Lower leg skin (tissue), 4 donors: ENCODE data around the gene MCM10. TPM values are rescaled to one million over a fixed set of nuclear protein-coding genes. Genes with fewer than 3 reads are reported as not detected.

Source experiments
- DNase-seq, 2 donors: peaks; one replicate each; pipeline ENCODE4 v3.0.0-alpha.2; 2019; ENCODE audit warnings: low spot score in 2 of 2
- H3K4me3 ChIP-seq: fragments of 200-600 bp; sonication (generic); 2 replicates; pipeline ENCODE4 v1.5.1; 2017; ENCODE audit warnings: mild to moderate bottlenecking, low read depth; ENCODE audit not compliant: poor library complexity, severe bottlenecking
- POLR2A ChIP-seq, 2 donors: fragments of 450-650 bp; IDR thresholded peaks; one replicate each; pipeline ENCODE4 v1.6.1; 2016 to 2017; ENCODE audit warnings: antibody characterized with exemption in 2 of 2, mild to moderate bottlenecking in 1 of 2, moderate library complexity in 1 of 2
- WGBS, 2 donors: methylation state at CpG; one replicate each; pipeline ENCODE4 v1.1.5; 2018; 5-methylcytosine and 5-hydroxymethylcytosine counted together
- intact Hi-C: fragments of 100-400 bp; cut with DNase I; formaldehyde crosslinking; loops from one replicate; pipeline ENCODE4 v1.15.0; 2023; ENCODE audit warnings: low total_unique reads
- total RNA-seq, 4 donors: library from RNA; depleted of rRNA; stranded (reverse); fragments of >200 nt; gene quantifications; one replicate each; pipeline ENCODE4 v1.1.0, GENCODE V29; 2016
- TF ChIP-seq, protein P1 (sequence below), 3 donors: fragments of 450-650 bp; IDR thresholded peaks; one replicate each; pipeline ENCODE4 v1.5.1; 2016; ENCODE audit warnings: antibody characterized with exemption in 3 of 3, mild to moderate bottlenecking in 3 of 3, moderate library complexity in 2 of 3

MCM10 gene
- total RNA-seq, 4 donors from 2014 or later, result 0.08 to 1.5 (median 0.38) TPM

DNA sequence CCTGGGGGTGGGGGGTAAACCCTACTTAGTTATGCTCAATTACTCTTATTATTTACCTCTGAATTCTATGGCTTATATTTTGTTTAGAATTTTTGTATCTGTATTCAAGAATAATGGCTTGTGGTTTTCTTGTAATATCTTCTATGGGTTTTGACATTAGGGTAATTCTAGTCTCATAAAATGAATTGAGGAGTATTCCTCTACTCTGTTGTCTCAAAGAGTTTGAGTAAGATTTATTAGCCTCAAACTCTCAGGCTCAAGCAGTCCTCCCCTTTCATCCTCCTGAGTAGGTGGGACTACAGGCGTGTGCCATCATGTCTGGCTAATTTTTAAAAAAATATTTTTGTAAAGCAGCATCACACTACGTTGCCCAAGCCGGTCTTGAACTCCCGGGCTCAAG lies 92.4 kb downstream of the MCM10 start:
- intact Hi-C loops, result no loop called here
- DNase-seq, result no peak
- no peak overlapping the region for H3K4me3 ChIP-seq
- TF ChIP-seq POLR2A (IDR thresholded peaks at IDR 0.05), result no peak
- TF ChIP-seq, protein P1, sequence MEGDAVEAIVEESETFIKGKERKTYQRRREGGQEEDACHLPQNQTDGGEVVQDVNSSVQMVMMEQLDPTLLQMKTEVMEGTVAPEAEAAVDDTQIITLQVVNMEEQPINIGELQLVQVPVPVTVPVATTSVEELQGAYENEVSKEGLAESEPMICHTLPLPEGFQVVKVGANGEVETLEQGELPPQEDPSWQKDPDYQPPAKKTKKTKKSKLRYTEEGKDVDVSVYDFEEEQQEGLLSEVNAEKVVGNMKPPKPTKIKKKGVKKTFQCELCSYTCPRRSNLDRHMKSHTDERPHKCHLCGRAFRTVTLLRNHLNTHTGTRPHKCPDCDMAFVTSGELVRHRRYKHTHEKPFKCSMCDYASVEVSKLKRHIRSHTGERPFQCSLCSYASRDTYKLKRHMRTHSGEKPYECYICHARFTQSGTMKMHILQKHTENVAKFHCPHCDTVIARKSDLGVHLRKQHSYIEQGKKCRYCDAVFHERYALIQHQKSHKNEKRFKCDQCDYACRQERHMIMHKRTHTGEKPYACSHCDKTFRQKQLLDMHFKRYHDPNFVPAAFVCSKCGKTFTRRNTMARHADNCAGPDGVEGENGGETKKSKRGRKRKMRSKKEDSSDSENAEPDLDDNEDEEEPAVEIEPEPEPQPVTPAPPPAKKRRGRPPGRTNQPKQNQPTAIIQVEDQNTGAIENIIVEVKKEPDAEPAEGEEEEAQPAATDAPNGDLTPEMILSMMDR (IDR thresholded peaks at IDR 0.05), result no peak
- WGBS, 2 donors, result 66 to 71% methylated on average over 4 of the region's 4 CpGs

DNA sequence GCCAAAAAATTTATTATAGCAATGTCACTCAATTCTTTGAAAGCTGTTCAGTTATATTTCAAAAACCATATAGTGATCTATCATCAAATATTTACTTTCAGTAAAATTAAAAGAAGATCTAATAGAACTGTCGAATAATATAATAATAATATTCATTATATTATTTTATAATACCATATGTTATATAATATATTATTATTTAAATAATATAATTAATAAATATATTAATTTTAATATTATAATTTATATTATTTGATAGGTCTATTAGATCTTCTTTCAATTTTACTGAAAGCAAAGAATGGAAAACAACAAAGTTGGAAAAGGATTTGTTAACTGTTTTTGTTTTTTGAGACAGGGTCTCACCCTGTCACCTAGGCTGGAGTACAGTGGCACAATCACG lies 95.3 kb downstream of the MCM10 start:
- H3K4me3 ChIP-seq, result no peak overlapping the region
- DNase-seq, result no peak
- TF ChIP-seq, protein P1 (IDR thresholded peaks at IDR 0.05), result no peak
- TF ChIP-seq POLR2A (IDR thresholded peaks at IDR 0.05), result no peak
- intact Hi-C loops, result no loop called here
- 91 to 93% methylated on average over 2 of the region's 2 CpGs for WGBS, 2 donors

DNA sequence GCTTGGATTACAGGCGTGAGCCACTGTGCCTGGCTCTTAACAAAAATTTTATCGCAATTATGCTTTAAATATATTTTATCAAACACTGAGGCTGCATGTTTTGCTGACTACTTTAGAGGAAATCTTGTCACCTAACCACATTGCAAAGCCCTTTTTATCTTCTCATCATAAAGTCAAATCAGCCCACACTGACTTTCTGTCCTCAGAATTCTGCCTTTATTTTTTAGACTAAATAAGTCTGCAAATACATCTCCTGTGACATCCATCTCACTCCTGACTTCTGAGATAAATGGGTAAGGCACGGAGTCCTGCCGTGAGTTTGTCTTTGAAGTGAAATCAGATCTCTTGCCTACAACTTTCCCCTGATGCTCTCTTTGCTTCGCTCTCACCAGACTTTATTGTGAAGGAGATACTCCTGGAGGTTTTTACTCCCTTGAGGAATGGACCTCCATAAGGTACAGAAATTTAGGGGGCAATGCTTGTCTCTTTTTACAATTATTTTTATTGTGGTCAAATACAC lies 96.3 kb downstream of the MCM10 start:
- 63 to 75% methylated on average over 5 of the region's 5 CpGs for WGBS, 2 donors
- no peak for DNase-seq
- H3K4me3 ChIP-seq, result no peak overlapping the region
- intact Hi-C loops, result no loop called here
- TF ChIP-seq, protein P1 (IDR thresholded peaks at IDR 0.05), result no peak
- no peak for TF ChIP-seq POLR2A (IDR thresholded peaks at IDR 0.05)

Other genes with a start within 250 kb of the MCM10 start
- 100 to 1,000 TPM in 1 of 4 donors, 10 to 100 TPM in 3; 27.8 to 108 (median 74.6) TPM for gene CCDC3, start 159.8 kb upstream of the MCM10 start, total RNA-seq
- 10 to 100 TPM; 55.4 to 68.5 (median 62.0) TPM for gene OPTN, start 61.4 kb upstream of the MCM10 start, total RNA-seq
- gene UCMA, start 72.8 kb downstream of the MCM10 start, total RNA-seq, result not detected
- gene PHYH, start 138.5 kb downstream of the MCM10 start, total RNA-seq, result 10 to 100 TPM; 10.9 to 26.6 (median 17.3) TPM
- 10 to 100 TPM; 14.4 to 35.0 (median 17.4) TPM for gene SEPHS1, start 186.7 kb downstream of the MCM10 start, total RNA-seq